ENCODE measurements around the gene IL11.
"Not testable (repeated sequence)": the region's sequence is repeated elsewhere in the genome, so short reads cannot be mapped to it uniquely, and the experiment has no call there.

IL11 gene

DNA sequence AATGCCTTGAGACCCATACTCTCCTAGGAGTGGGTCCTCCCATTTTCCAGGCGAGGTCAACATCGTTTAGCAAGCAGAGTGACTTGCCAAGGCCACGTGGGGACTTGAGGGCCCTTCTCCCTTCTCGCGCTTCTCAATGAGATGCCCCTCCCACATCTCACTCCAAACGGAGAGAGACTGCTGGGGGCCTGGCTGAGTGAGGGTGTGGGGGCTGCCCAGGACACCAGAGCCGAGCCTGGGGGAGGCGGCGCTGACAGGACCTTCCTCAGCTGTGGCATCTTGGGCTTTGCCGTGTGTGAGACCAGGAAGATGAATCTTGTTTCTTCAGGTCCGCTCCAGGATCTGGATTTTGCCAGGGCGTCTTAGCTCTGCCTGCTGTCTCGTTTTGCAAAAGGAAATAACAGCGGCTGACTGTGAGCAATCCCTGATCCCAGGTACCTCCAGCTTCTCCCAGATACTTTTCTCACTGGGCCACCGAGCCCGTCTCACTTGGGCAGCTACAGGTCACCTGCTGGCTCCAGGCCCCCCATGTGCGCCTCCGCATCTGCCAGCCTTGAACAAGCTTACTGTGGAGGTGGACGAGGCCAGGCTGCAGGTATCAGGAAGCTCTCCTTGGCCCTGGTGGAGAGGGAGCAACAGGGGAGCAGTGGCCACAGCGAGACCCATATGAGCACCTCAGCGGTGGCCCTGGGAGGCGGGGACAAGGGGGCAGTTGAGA is 21.8 kb downstream of the IL11 start:
- peak; percentile 47 for DNase-seq

DNA sequence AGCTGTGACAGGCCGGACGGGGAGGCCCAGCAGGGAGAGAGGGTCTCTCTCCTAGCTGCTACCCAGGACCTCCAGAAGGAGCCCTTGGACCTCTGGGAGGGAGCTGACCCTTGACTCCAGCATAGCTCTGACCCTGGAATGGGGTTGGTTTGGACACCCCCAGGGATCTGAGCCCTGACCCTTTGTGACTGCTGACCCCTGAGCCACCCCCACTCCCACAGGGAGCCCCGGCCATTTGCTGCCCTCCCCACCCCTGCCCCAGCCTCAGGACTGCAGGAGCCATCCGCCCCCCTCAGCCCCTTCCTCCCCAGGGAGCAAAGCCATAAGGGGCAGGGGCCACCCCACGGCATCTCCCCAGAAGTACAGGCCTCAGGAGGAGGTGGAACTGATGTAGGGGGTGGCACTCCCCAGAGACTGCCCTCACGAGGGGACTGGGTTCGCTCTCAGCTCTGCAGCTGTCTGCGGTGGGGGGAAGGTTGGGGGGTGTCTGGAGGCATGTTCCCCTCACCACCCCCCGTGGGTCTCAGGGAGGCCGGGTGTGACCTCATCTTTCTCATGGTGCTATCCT is 22.7 kb downstream of the IL11 start:
- no peak for DNase-seq

DNA sequence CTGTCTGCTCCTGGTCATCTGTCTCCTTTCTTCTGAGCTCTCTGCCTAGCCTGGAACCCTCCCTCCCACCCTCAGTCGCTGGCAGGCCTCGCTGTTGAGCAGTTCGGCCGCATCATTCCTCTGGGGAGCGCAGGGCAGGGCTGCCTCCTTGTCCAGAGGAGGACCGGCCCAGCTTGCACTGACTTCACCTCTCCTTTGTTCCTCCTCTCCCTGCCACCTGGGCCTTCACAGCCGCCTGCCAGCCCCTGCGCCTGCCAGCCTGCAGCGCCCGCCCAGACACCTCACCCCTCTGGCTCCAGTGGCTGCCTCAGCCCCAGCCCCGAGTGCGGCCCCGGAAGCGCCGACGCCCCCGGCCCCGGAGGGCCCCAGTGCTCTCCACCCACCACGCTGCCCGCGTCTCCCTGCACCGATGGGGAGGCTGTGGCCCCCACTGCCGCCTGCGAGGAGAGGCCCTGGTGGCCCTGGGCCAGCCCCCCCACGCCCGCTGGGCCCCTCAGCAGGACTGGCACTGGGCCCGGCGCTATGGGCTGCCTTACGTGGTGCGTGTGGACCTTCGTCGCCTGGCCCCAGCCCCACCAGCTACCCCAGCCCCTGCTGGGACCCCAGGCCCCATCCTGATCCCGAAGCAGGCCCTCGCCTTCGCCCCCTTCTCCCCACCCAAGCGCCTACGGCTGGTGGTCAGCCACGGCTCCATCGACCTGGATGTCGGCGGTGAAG is 23.4 kb downstream of the IL11 start:
- no peak for DNase-seq

DNA sequence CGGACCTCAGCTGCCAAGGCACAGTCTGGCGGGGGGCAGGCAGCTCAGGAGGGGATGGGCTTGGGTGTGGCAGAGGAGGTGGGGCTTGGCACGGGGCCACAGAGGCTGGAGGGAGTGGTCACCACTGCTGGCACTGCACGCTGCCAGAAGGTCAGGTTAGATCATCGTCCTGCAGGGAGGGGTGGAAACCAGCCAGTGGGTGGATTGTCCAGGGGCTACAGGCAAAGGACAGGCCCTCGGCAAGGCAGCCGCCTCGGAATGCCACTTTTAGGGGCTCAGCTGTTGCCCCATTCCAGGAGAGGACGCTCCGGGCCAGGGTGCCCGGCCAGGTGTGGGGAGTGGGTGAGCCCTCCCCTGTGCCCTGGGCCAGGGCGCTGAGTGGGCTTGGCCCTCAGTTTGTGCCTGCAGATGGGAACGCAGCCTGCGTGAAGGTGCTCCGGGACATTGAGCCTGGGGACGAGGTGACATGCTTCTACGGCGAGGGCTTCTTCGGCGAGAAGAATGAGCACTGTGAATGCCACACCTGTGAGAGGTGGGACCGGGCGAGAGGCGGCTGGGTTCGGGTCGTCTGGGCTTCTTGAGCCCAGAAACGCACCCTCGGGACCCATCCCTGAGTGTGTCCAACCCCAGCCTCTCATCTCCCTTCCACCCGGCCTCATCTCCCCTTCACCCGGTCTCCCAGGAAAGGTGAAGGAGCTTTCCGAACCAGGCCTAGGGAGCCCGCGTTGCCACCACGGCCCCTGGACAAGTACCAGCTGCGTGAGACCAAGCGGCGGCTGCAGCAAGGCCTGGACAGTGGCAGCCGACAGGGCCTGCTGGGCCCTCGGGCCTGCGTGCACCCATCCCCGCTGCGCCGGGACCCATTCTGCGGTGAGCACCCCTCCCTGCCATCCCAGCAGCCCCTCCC is 24.2 kb downstream of the IL11 start:
- no peak for DNase-seq

DNA sequence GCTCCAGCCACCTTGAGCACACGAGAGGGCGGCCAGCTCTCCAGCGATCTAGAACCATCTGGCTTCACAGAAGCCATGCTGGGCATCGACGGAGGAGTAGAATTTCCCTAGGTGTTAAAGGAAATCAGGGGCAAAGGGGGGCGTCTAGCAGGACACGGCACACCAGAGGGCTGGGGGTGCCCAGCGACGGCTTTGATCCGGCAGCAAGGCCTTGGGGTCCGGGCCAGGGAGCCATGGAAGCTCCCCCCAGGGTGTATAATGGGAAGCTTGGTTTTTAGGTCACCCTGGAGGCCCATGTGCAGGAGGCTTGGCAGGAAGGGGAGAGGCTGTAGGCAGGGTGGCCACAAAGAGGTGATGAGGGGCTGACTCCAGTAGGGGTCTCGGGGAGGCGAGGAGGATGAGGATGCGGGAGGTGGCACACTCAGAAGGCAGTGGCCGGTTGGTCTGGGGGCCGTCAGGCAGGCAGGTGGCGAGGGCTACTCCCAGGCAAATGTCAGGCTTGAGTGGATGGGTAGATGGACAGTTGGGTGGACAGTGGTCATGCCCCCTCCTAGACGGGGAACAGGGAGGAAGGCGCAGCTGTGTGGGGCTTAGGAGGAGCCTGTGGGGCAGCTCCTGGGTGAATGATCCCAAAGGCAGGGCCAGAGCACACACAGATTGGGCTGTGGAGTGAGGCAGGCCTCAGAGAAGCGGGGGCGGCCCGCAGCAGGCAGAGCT is 25.0 kb downstream of the IL11 start:
- no peak for DNase-seq

DNA sequence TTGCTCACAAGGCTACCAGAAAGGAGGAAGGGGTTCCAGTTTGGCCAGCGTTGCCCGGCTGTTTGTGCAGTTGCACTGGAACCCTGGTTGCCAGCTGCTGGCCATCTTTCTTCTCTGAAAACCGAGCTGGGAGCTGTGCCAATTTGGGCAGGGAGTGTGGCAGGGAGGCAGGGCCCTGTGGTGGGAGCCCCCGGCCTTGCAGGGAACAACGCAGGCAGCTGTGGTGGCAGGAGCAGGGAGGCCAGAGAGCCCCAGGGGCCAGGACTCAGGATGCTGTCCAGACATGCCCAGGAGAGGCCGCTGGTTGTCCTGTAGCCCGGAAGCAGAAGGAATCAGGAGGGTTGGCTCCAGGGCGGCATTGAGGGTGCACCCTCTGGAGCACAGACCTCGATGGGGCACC is 25.8 kb downstream of the IL11 start:
- DNase-seq, result no peak

DNA sequence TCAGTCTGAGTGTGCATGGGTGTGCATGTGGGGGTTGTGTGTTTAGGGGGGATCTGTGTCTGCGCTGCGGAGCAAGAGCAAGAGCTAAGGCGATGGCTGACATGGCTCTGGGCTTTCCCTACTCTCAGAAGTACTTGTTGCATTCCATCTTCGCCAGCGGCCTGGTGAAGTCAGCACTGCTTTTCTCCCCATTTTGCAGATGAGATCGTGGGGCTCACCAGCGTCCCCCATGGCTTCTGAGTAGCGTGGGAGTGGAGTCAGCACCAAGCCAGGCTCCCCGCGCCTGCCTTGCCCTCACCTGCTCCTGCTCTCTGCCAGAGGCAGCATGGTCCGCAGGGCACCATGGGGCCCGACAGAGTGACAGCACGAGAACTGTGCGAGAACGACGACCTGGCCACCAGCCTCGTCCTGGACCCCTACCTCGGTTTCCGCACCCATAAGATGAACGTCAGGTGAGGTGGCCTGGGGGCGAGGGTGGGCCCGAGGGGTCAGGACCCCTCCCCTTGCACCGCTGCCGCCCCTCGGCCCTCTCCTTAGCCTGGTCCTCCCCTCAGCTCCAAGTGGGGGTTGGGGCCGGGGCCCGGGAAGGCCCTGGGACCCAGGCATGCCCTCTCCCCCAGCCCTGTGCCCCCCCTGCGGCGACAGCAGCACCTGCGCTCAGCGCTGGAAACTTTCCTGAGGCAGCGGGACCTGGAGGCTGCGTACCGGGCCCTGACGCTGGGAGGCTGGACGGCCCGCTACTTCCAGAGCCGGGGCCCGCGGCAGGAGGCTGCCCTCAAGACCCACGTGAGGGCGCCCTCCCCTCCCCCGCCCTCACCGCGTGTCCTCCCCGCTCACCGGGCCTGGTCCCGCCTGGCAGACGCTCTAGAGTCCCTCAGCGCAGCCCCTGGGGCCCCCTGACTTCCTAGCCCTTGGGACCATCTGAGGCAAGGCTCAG is 28.4 kb downstream of the IL11 start:
- no peak for DNase-seq

DNA sequence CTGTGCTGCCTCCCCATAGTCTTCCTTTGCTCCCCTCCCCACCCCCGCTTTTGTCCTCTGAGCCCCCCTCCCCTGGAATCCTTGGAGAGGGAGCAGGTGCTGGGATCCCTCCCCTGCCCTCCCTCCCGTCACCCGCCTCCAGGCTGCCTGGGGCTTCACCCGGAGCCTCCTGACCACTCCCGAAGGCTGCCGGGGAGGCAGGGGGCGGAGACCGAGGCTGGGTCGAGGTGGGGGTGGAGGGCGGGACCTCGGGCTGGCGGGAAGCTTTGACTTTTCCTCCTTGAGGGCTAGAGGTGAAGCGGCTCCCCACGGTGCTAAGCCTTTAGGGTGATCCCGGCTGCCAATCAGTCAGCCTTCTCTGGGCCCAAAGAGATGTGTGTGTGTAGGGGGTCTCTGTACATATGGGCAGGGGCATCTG is 29.1 kb downstream of the IL11 start:
- no peak for DNase-seq

DNA sequence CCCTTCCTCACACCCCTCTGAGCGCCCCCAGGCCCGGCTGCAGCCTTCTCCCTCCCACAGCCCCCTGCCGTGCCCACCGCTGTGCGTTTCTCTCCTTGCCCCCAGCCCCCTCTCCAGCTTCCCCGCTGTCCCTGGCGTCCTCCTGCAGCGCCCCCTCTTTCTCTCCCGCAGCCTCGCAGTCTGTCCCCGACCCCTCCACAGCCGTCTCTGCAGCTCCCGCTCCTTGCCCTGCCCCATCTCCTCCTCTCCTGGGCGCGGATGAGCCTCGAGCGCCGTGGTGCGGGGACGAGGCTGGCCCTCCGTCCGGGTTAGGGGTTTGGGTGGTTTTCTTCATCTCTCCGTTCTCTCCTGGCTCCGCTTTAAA is 29.5 kb downstream of the IL11 start:
- DNase-seq, result peak; percentile 55

DNA sequence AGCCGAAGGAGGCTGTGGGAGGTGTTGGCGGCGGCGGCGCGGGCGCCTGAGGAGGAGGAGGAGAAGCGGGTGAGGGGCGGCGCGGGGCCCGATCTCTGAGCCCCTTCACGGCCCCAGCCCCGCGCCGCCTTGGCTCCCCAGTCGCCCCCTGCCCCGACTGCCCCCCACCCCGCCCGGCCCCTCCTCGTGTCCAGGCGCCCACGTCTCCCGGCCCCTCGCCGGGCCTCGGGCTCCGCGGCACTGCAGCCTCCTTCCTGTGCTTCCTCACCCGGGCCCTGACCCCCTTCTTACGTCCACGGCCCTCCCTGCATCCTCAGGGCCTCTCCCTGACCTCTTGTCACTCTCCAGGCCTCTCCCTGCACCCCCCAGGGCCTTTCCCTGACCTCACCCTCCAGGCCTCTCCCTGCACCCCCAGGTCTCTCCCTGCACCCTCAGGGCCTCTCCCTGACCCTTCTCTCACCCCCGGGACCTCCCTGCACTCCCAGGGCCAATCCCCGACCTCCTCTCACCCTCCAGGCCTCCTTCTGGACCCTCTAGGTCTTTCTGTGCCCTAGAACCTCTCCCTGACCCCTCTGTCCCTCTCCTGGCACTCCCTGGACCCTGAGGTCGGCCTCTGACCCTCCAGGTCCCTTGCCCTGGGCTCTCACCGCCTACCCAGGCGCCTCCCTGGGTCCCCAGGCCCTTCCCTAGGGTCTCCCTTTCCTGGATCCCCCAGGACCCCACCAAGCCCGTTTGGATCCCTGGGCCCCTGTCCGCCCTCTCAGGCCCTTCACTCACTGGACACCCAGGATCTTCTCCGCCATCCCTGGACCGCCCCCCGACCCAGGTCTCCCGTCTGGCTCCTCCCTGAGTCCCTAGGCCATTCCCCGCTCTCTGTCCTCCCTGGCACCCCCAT is 30.1 kb downstream of the IL11 start:
- DNase-seq, result peak; percentile 51

DNA sequence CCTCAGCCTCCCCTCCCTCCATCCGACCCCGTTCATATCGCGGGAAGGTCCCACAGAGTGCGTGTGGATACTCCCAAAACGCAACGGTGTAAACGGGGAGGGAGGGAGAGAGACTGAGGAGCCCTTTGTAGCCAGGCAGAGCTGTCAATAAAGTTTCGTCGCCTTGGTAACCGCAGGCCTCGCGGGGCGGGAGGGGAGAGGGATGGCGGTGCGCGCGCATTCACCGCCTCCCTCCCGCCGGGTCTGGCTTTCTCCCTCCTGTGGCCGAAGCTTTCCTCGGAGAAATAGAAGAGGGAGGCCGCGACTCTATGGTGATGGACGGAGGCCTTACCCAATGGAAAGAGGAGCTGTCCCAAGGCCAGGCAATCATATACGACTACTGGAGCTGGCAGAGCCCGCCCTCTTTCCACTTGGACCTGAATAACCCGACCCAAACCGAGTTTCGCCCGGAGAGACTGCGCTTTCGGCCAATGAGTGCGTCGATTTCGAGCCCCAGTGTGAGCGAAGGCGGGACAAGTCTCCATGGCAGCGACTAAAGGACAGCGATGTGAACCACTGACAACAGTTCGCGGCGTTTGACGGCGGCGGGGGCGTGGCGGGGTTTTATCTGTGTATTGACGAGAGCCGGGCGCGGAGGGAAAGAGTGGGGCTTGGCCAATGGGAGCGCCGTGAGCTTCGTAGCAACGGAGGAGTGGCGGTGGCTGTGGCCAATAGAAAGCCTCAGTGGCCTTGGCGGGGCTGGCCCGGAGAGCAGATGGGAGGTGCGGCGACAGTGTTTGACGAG is 31.0 kb downstream of the IL11 start, which contains the start of gene KMT5C:
KMT5C (plus strand) TSS at position 772 of the 784 bp plus-strand sequence. CDS start 2,061 bp downstream, outside the sequence.
- peak; percentile 100 for DNase-seq

DNA sequence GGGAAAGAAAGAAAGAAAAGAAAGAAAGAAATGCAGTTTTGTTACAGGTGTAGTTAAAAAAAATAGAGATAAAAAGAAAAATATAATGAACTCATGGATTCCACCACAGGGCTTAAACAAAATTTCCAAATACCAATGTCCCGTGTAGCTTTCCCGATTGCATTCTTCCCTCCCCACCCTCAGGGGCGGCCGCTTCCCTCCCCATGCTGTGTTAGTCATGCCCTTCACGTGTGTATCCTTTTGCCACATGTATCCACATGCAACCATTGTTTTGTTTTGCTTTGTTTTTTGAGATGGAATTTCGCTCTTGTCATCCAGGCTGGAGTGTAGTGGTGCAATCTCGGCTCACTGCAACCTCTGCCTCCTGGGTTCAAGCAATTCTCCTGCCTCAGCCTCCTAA is 34.2 kb downstream of the IL11 start:
- DNase-seq, result no peak

DNA sequence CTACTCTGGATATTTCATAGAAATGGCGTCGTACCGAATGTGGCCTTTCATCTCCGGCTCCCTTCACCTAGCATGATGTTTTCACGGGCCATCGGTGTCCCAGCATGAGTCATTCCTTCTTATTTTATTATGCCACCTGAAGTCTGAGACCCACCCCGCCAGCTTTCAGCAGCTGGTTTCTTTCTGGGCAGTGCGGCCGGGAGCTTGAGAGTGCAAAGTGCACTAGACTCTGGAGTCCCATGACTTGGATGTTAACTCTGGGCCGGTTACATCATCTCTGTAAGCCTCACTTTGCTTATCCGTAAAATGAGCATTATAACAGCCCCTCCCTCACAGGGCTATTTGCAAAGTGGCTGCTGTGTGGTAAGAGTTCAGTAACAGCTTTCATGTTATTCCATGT is 36.4 kb downstream of the IL11 start:
- no peak for DNase-seq

DNA sequence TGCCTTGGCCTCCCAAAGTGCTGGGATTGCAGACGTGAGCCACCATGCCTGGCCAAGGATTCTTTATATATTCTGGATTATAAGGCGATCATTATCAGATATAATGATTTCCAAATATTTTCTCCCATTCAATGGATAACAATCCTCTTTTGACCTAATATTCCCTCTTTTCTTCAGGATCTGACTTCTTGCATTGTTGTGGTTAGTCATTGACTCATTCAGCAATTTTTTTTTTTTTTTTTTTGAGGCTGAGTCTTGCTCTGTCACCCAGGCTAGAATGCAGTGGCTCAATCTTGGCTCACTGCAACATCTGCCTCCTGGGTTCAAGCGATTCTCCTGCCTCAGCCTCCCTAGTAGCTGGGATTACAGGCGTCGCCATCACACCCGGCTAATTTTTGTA is 40.5 kb downstream of the IL11 start:
- DNase-seq, result not testable (repeated sequence)

DNA sequence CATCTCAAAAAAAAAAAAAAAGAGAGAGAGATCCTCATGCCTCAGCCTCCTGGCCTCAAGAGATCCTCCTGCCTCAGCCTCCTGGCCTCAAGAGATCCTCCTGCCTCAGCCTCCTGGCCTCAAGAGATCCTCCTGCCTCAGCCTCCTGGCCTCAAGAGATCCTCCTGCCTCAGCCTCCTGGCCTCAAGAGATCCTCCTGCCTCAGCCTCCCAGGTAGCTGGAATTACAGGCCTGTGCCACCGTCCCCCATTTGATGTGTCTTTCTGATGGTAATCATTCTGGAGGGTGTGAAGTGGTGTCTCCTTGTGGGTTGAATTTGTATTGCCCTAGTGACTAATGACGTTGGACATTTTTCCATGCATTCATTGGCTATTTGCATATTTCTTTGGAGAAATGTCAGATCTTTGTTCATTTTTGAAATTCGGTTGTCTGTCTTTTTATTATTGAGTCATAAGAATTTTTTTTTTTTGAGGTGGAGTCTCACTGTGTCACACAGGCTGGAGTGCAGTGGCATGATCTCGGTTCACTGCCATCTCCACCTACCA is 41.4 kb downstream of the IL11 start:
- DNase-seq, result not testable (repeated sequence)

DNA sequence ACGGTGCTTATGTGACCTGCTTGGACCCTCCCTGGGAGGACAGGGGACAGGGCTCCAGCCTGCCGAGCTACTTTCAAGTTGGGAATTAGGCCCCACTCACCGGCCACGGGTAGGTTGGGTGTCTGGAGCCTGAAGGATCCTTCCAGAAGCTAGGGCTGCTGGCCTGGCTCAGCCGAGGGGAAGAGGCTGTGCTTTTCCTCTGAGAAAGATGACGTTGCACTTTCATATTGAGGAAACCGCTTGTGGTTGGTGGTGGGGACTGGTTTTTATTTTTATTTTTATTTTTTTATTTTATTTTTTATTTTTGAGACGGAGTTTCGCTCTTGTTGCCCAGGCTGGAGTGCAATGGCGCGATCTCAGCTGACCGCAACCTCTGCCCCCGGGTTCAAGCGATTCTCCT is 45.1 kb downstream of the IL11 start, which contains the start of gene TMEM150B:
TMEM150B (minus strand) TSS at position 170 of the 400 bp plus-strand sequence. CDS start 4,305 bp downstream, outside the sequence.
- no peak for DNase-seq

DNA sequence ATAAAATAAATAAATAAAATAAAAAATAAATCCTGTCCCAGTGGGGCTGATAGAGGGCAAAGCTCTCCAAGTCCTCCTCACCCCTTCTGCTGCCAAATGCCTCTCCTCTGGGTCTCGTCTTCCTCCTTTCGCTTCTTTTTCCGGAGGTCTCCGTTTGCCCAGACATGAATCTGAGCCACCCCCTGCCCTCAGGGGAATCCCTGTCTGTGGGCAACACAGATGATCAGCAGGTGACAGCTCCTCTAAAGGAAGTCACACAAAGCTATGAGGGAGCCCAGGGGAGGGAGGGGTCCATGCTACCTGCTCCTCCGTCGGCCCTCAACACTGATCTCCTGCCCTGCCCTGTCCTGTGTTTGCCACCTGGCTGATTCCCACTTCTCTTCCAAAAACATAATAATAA is 45.6 kb downstream of the IL11 start:
- no peak for DNase-seq

DNA sequence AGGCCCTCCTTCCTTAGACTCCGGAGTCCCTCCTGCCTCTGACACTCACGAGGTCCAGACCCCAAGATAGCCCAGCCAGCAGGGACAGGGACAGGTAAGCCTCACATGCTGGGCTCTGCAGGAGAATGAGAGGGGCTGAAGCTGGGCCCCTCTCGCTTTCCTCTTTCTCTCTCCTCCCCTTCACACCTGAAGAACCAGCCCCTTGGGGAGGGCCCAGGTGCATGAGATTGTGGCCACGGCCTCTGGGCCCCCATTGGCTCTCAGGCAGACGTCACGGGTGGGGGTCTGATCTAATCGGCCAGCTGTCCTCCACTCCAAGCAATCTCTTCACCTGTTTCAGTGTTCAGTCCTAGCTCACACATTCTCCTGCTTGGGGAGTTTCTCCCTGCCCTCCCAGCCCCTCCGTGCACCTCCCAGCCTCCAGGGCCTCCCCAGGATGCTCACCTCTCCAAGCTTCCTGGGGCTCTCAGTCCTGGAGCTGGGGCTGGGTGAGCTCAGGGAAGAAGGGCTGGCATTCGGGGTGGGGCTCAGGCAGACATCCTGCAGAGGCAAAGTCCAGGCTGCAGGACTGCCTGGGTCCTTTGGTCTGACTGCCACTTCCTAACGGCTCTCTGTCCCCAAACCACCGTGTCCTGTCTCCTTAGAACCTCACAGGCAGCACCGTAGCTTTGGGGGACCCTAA is 47.9 kb downstream of the IL11 start:
- no peak for DNase-seq
